ENCODE data around the gene GALNT13. TPM values are rescaled to one million over a fixed set of nuclear protein-coding genes. Genes with fewer than 3 reads are reported as not detected.

Gene GALNT13
- total and polyA plus RNA-seq, 2 donors from 2014 or later: 0.57 TPM; not detected in 1

- no peak for FAIRE-seq
- H3K36me3 ChIP-seq (ENCODE audit: control insufficient read depth in 2 of 3, insufficient read depth in 3 of 3, low read length in 3 of 3): no peaks in the 10 kb centered on the region
- H3K27me3 ChIP-seq (ENCODE audit: control insufficient read depth, insufficient read depth, low read length): no peaks in the 10 kb centered on the region
- no peak overlapping the region for H3K9ac ChIP-seq (ENCODE audit: low read length in 3 of 3)
- intact Hi-C loops (cut with DNase I): no loop called here
- H3K4me1 ChIP-seq (ENCODE audit: control insufficient read depth in 2 of 3, insufficient read depth in 2 of 3, low read depth in 1 of 3, low read length in 3 of 3): no peaks in the 10 kb centered on the region
- TF ChIP-seq, protein P1, sequence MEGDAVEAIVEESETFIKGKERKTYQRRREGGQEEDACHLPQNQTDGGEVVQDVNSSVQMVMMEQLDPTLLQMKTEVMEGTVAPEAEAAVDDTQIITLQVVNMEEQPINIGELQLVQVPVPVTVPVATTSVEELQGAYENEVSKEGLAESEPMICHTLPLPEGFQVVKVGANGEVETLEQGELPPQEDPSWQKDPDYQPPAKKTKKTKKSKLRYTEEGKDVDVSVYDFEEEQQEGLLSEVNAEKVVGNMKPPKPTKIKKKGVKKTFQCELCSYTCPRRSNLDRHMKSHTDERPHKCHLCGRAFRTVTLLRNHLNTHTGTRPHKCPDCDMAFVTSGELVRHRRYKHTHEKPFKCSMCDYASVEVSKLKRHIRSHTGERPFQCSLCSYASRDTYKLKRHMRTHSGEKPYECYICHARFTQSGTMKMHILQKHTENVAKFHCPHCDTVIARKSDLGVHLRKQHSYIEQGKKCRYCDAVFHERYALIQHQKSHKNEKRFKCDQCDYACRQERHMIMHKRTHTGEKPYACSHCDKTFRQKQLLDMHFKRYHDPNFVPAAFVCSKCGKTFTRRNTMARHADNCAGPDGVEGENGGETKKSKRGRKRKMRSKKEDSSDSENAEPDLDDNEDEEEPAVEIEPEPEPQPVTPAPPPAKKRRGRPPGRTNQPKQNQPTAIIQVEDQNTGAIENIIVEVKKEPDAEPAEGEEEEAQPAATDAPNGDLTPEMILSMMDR (IDR thresholded peaks at IDR 0.05; ENCODE audit: borderline replicate concordance, extremely low read depth, insufficient read depth): no peak
- no peak overlapping the region for H3K4me3 ChIP-seq (ENCODE audit: low read length in 3 of 3)
- no peak overlapping the region for H3K27ac ChIP-seq (ENCODE audit: low read depth in 2 of 2, low read length in 2 of 2)
- no peak for DNase-seq
- no peaks in the 10 kb centered on the region for H3K9me3 ChIP-seq (ENCODE audit: control insufficient read depth in 2 of 3, insufficient read depth in 1 of 3, low read length in 3 of 3)
These were observed 496.4 kb downstream of the GALNT13 start for GRCh38 chr2:154368153-154368552.

- no peaks in the 10 kb centered on the region for H3K36me3 ChIP-seq (ENCODE audit: control insufficient read depth in 2 of 3, insufficient read depth in 3 of 3, low read length in 3 of 3)
- TF ChIP-seq, protein P1 (IDR thresholded peaks at IDR 0.05; ENCODE audit: borderline replicate concordance, extremely low read depth, insufficient read depth): no peak
- FAIRE-seq (no peak), DNase-seq (no peak)
- no peaks in the 10 kb centered on the region for H3K27me3 ChIP-seq (ENCODE audit: control insufficient read depth, insufficient read depth, low read length)
- H3K9ac ChIP-seq (ENCODE audit: low read length in 3 of 3): no peak overlapping the region
- no peak overlapping the region for H3K27ac ChIP-seq (ENCODE audit: low read depth in 2 of 2, low read length in 2 of 2)
- intact Hi-C loops (cut with DNase I): no loop called here
- no peaks in the 10 kb centered on the region for H3K4me1 ChIP-seq (ENCODE audit: control insufficient read depth in 2 of 3, insufficient read depth in 2 of 3, low read depth in 1 of 3, low read length in 3 of 3)
- no peaks in the 10 kb centered on the region for H3K9me3 ChIP-seq (ENCODE audit: control insufficient read depth in 2 of 3, insufficient read depth in 1 of 3, low read length in 3 of 3)
- H3K4me3 ChIP-seq (ENCODE audit: low read length in 3 of 3): no peak overlapping the region
These were observed 499.2 kb downstream of the GALNT13 start for GRCh38 chr2:154370873-154371272.

- DNase-seq: no peak
- TF ChIP-seq, protein P1 (IDR thresholded peaks at IDR 0.05; ENCODE audit: borderline replicate concordance, extremely low read depth, insufficient read depth): no peak
- no peaks in the 10 kb centered on the region for H3K4me1 ChIP-seq (ENCODE audit: control insufficient read depth in 2 of 3, insufficient read depth in 2 of 3, low read depth in 1 of 3, low read length in 3 of 3)
- no peaks in the 10 kb centered on the region for H3K36me3 ChIP-seq (ENCODE audit: control insufficient read depth in 2 of 3, insufficient read depth in 3 of 3, low read length in 3 of 3)
- no peak for FAIRE-seq
- no peak overlapping the region for H3K27ac ChIP-seq (ENCODE audit: low read depth in 2 of 2, low read length in 2 of 2)
- H3K27me3 ChIP-seq (ENCODE audit: control insufficient read depth, insufficient read depth, low read length): no peaks in the 10 kb centered on the region
- no peak overlapping the region for H3K9ac ChIP-seq (ENCODE audit: low read length in 3 of 3)
- H3K9me3 ChIP-seq (ENCODE audit: control insufficient read depth in 2 of 3, insufficient read depth in 1 of 3, low read length in 3 of 3): no peaks in the 10 kb centered on the region
- H3K4me3 ChIP-seq (ENCODE audit: low read length in 3 of 3): no peak overlapping the region
- intact Hi-C loops (cut with DNase I): no loop called here
These were observed 502.7 kb downstream of the GALNT13 start for GRCh38 chr2:154374416-154374815.

- intact Hi-C loops (cut with DNase I): no loop called here
- no peak overlapping the region for H3K9ac ChIP-seq (ENCODE audit: low read length in 3 of 3)
- no peaks in the 10 kb centered on the region for H3K4me1 ChIP-seq (ENCODE audit: control insufficient read depth in 2 of 3, insufficient read depth in 2 of 3, low read depth in 1 of 3, low read length in 3 of 3)
- H3K4me3 ChIP-seq (ENCODE audit: low read length in 3 of 3): peak overlapping the region in 2 of 3 donors; percentile 37 to 43
- no peaks in the 10 kb centered on the region for H3K27me3 ChIP-seq (ENCODE audit: control insufficient read depth, insufficient read depth, low read length)
- H3K9me3 ChIP-seq (ENCODE audit: control insufficient read depth in 2 of 3, insufficient read depth in 1 of 3, low read length in 3 of 3): no peaks in the 10 kb centered on the region
- FAIRE-seq: peak; percentile 15
- no peak overlapping the region for H3K27ac ChIP-seq (ENCODE audit: low read depth in 2 of 2, low read length in 2 of 2)
- TF ChIP-seq, protein P1 (IDR thresholded peaks at IDR 0.05; ENCODE audit: borderline replicate concordance, extremely low read depth, insufficient read depth): peak; percentile 30
- DNase-seq: peak in 3 of 5 donors; percentile 14 to 76 (median 75)
- no peaks in the 10 kb centered on the region for H3K36me3 ChIP-seq (ENCODE audit: control insufficient read depth in 2 of 3, insufficient read depth in 3 of 3, low read length in 3 of 3)
These were observed 503.8 kb downstream of the GALNT13 start for GRCh38 chr2:154375579-154375931.
